Measurements from ENCODE around the gene ZNF211. TPM values are rescaled to one million over a fixed set of nuclear protein-coding genes. Genes with fewer than 3 reads are reported as not detected.

ZNF211 gene
- 12.5 TPM for total RNA-seq

DNA sequence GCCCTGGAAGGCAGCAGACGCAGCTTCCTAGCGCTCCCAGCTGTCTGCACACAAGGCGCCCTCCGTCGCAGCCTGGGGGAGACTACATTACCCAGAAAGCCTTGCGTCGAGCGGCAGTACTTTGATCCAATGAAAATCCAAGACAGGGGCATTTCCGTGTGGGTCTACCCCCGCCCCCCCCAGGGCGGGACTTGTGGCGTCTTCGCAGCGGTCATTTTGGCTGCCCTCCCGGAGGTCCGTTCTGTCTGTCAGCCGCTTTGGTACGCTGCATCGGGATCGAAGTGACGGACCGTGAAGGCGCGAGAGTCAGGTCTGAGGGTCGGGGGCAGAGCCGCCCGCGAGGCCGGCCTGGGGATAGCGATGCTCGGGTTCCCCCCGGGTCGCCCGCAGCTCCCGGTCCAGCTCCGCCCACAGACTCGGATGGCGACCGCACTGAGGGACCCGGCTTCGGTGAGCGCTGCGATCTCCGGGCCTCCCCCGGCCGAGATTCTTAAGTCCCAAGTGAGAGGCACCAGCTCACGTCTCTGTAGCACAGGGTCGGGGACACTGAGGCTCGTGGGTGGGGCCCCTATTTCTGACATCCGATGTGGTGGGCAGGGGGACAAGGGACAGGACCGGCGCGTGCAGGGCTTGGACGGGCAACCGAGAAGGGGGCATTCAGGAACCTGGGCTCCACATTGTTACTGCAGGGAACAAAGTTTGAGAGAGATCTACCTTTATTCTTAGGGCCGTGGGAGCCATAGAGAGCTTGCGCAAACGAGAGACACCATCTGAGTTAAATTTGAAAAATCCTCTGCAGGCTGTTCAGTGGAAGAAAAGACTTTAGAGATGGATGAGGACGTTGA is at the start of gene ZNF211:
Gene ZNF211 (plus strand): TSS at position 182 of the 845 bp plus-strand sequence. CDS start 179 bp downstream, at position 361.
- Histone ChIP-seq H3K4me1 (ENCODE audit: control insufficient read depth in 3 of 3, insufficient read depth in 3 of 3, low read length in 3 of 3) (peaks cover 13 to 16% (median 15%) of the 10 kb centered on the region in 3 donors), H3K27me3 (ENCODE audit: control insufficient read depth in 3 of 3, insufficient read depth in 3 of 3, low read length in 3 of 3) (no peaks in the 10 kb centered on the region), H3K9me3 (ENCODE audit: control insufficient read depth in 3 of 3, low read length in 3 of 3) (peaks cover 7 to 28% (median 10%) of the 10 kb centered on the region in 3 donors), H3K36me3 (ENCODE audit: control insufficient read depth in 3 of 3, insufficient read depth in 3 of 3, low read length in 3 of 3) (peaks cover 25 to 34% (median 29%) of the 10 kb centered on the region in 3 donors), H3K9ac (ENCODE audit: low read depth in 1 of 3, low read length in 3 of 3) (peak within 1 kb of the TSS; percentile 83 to 89 (median 87)), H3K4me3 (ENCODE audit: low read length in 3 of 3) (peak within 1 kb of the TSS; percentile 85 to 93 (median 90)), H3K27ac (ENCODE audit: low read depth, low read length) (peak within 1 kb of the TSS; percentile 68)

DNA sequence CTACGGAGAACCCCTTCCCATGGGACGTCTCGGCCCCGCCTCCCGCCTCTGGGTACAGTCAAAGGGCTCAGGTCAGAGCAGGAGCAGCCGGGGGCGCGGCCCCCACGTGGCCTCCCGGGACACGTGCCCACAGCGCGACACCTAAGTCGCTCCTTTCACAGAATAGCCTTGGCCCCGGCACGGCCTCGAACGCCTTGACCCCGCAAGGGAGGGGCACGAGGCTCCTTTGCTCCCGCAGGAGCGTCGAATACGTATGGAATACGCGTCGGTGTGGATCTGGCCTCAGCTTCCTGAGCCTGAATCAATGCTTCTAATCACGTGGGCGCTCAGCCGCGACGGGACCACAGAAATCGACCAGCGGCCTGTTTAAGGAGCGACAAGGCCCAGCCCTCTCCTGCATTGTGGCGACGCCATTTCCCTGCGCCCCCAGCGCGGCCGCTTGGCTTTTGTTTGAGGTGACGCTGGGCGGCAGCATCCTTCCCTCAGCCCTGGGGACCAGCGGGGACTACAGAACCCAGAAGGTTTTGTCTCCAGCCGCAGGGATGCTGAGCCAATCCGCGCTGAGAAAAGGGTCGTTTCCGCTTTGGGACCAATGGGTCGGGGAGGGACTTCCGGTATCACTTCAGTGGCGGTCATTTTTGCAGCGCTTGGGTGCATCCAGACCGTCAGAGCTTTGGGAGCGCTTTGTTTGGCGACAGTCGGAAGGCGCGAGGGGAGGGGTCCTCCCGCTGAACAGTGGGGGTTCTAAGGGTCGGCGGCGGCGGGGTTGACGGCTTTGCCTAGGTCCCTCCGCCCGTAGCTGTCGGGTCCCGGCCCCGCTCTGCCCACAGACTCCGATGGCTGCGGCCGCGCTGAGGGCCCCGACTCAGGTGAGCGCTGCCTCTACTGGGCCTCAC is 49.2 kb upstream of the ZNF211 start, which contains the start of gene ZIK1:
Gene ZIK1 (plus strand): TSS at position 625 of the 896 bp plus-strand sequence. CDS start 212 bp downstream, at position 837.
- Histone ChIP-seq H3K36me3 (ENCODE audit: control insufficient read depth in 3 of 3, insufficient read depth in 3 of 3, low read length in 3 of 3) (peaks cover 15 to 23% (median 17%) of the 10 kb centered on the region in 3 donors), H3K9me3 (ENCODE audit: control insufficient read depth in 3 of 3, low read length in 3 of 3) (peaks cover 6 to 21% (median 18%) of the 10 kb centered on the region in 3 donors), H3K27me3 (ENCODE audit: control insufficient read depth in 3 of 3, insufficient read depth in 3 of 3, low read length in 3 of 3) (no peaks in the 10 kb centered on the region), H3K27ac (ENCODE audit: low read depth, low read length) (peak within 1 kb of the TSS; percentile 38), H3K4me3 (ENCODE audit: low read length in 3 of 3) (peak within 1 kb of the TSS; percentile 82 to 95 (median 93)), H3K9ac (ENCODE audit: low read depth in 1 of 3, low read length in 3 of 3) (peak within 1 kb of the TSS; percentile 74 to 87 (median 82)), H3K4me1 (ENCODE audit: control insufficient read depth in 3 of 3, insufficient read depth in 3 of 3, low read length in 3 of 3) (peaks cover 13 to 22% (median 20%) of the 10 kb centered on the region in 3 donors)

DNA sequence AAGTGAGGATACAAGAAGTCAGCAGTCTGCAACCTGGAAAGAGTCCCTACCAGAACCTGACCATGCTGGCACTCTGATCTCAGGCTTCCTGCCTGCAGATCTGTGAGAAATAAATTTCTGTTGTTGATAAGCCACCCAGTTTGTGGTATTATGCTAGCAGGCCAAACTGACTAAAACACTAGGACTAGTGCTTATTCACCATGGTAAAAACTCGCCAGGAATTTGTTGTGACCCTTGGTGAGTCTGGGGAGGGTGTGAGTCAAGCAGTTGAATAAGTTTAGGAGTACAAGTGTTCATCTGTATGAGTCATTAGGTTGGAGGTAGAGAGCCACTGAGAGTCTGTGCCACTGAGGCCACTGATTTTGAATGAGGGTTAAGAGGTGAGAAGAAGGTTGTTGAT is 45.4 kb upstream of the ZNF211 start:
- Histone ChIP-seq H3K9me3 (ENCODE audit: control insufficient read depth in 3 of 3, low read length in 3 of 3) (peaks cover 23 to 56% (median 41%) of the 10 kb centered on the region in 3 donors), H3K4me3 (ENCODE audit: low read length in 3 of 3) (peak overlapping the region in 1 of 3 donors; percentile 41), H3K36me3 (ENCODE audit: control insufficient read depth in 3 of 3, insufficient read depth in 3 of 3, low read length in 3 of 3) (peaks cover 45 to 52% (median 45%) of the 10 kb centered on the region in 3 donors), H3K27me3 (ENCODE audit: control insufficient read depth in 3 of 3, insufficient read depth in 3 of 3, low read length in 3 of 3) (no peaks in the 10 kb centered on the region), H3K9ac (ENCODE audit: low read depth in 1 of 3, low read length in 3 of 3) (no peak overlapping the region), H3K4me1 (ENCODE audit: control insufficient read depth in 3 of 3, insufficient read depth in 3 of 3, low read length in 3 of 3) (peaks cover 13 to 22% (median 17%) of the 10 kb centered on the region in 3 donors), H3K27ac (ENCODE audit: low read depth, low read length) (no peak overlapping the region)

GRCh38 chr19:57599377-57599760 is 33.6 kb upstream of the ZNF211 start:
- no peak overlapping the region for H3K27ac ChIP-seq (ENCODE audit: low read depth, low read length)
- H3K9ac ChIP-seq (ENCODE audit: low read depth in 1 of 3, low read length in 3 of 3): peak overlapping the region in 1 of 3 donors; percentile 86
- H3K9me3 ChIP-seq (ENCODE audit: control insufficient read depth in 3 of 3, low read length in 3 of 3): peaks cover 0 to 10% (median 10%) of the 10 kb centered on the region in 3 donors

GRCh38 chr19:57599761-57600383 is 33.1 kb upstream of the ZNF211 start, which contains the start of gene ZNF530:
Gene ZNF530, plus strand, starts transcription at chr19:57599885. Its CDS starts 4,461 bp downstream, at chr19:57604346.
- Histone ChIP-seq H3K36me3 (ENCODE audit: control insufficient read depth in 3 of 3, insufficient read depth in 3 of 3, low read length in 3 of 3) (peaks cover 9 to 16% (median 13%) of the 10 kb centered on the region in 3 donors), H3K4me1 (ENCODE audit: control insufficient read depth in 3 of 3, insufficient read depth in 3 of 3, low read length in 3 of 3) (peaks cover 8 to 13% (median 9%) of the 10 kb centered on the region in 3 donors), H3K27ac (ENCODE audit: low read depth, low read length) (no peak within 1 kb of the TSS), H3K9ac (ENCODE audit: low read depth in 1 of 3, low read length in 3 of 3) (peak within 1 kb of the TSS; percentile 73 to 86 (median 80)), H3K27me3 (ENCODE audit: control insufficient read depth in 3 of 3, insufficient read depth in 3 of 3, low read length in 3 of 3) (no peaks in the 10 kb centered on the region), H3K4me3 (ENCODE audit: low read length in 3 of 3) (peak within 1 kb of the TSS; percentile 70 to 93 (median 86)), H3K9me3 (ENCODE audit: control insufficient read depth in 3 of 3, low read length in 3 of 3) (peaks cover 0 to 15% (median 12%) of the 10 kb centered on the region in 3 donors)

More at GRCh38 chr19:57599377-57599760, 33.6 kb upstream of the ZNF211 start:
- Histone ChIP-seq H3K4me1 (ENCODE audit: control insufficient read depth in 3 of 3, insufficient read depth in 3 of 3, low read length in 3 of 3) (peaks cover 8 to 13% (median 9%) of the 10 kb centered on the region in 3 donors), H3K27me3 (ENCODE audit: control insufficient read depth in 3 of 3, insufficient read depth in 3 of 3, low read length in 3 of 3) (no peaks in the 10 kb centered on the region), H3K4me3 (ENCODE audit: low read length in 3 of 3) (peak overlapping the region; percentile 70 to 93 (median 86)), H3K36me3 (ENCODE audit: control insufficient read depth in 3 of 3, insufficient read depth in 3 of 3, low read length in 3 of 3) (peaks cover 4 to 11% (median 8%) of the 10 kb centered on the region in 3 donors)

DNA sequence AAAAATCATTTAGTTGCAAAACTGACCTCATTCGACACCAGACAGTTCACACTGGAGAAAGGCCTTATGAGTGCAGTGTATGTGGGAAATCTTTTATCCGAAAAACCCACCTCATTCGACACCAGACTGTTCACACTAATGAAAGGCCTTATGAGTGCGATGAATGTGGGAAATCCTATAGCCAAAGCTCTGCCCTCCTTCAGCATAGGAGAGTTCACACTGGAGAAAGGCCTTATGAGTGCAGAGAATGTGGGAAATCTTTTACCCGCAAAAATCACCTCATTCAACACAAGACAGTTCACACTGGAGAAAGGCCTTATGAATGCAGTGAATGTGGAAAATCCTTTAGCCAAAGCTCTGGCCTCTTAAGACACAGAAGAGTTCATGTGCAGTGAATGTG is 26.0 kb upstream of the ZNF211 start:
- peaks cover 0 to 39% (median 12%) of the 10 kb centered on the region in 3 donors for H3K9me3 ChIP-seq (ENCODE audit: control insufficient read depth in 3 of 3, low read length in 3 of 3)
- no peaks in the 10 kb centered on the region for H3K27me3 ChIP-seq (ENCODE audit: control insufficient read depth in 3 of 3, insufficient read depth in 3 of 3, low read length in 3 of 3)
- H3K9ac ChIP-seq (ENCODE audit: low read depth in 1 of 3, low read length in 3 of 3): no peak overlapping the region
- peaks cover 26 to 37% (median 34%) of the 10 kb centered on the region in 3 donors for H3K36me3 ChIP-seq (ENCODE audit: control insufficient read depth in 3 of 3, insufficient read depth in 3 of 3, low read length in 3 of 3)
- no peak overlapping the region for H3K27ac ChIP-seq (ENCODE audit: low read depth, low read length)
- no peaks in the 10 kb centered on the region for H3K4me1 ChIP-seq (ENCODE audit: control insufficient read depth in 3 of 3, insufficient read depth in 3 of 3, low read length in 3 of 3)
- no peak overlapping the region for H3K4me3 ChIP-seq (ENCODE audit: low read length in 3 of 3)

DNA sequence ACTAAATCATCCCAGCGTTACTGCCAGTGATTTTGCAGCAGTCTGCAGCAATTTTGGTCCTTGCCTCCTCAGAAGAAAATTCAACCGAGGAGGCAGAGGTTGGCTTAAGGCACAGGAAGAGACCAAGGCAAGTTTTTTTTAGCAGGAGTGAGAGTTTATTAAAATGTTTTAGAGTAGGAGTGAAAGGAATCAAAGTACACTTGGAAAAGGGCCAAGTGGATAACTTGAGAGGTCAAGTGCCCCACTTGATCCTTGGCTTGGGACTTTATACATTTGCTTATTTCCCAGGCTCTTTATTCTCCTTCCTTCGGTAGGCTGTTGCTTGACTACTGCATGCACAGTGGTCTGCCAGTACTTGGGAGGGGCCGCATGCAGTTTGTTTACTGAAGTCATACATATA is 21.9 kb upstream of the ZNF211 start:
- no peak overlapping the region for H3K4me3 ChIP-seq (ENCODE audit: low read length in 3 of 3)
- H3K27ac ChIP-seq (ENCODE audit: low read depth, low read length): no peak overlapping the region
- peaks cover 6 to 16% (median 12%) of the 10 kb centered on the region in 3 donors for H3K4me1 ChIP-seq (ENCODE audit: control insufficient read depth in 3 of 3, insufficient read depth in 3 of 3, low read length in 3 of 3)
- H3K9me3 ChIP-seq (ENCODE audit: control insufficient read depth in 3 of 3, low read length in 3 of 3): peaks cover 10 to 25% (median 13%) of the 10 kb centered on the region in 3 donors
- H3K36me3 ChIP-seq (ENCODE audit: control insufficient read depth in 3 of 3, insufficient read depth in 3 of 3, low read length in 3 of 3): peaks cover 20 to 22% (median 21%) of the 10 kb centered on the region in 3 donors
- no peak overlapping the region for H3K9ac ChIP-seq (ENCODE audit: low read depth in 1 of 3, low read length in 3 of 3)
- no peaks in the 10 kb centered on the region for H3K27me3 ChIP-seq (ENCODE audit: control insufficient read depth in 3 of 3, insufficient read depth in 3 of 3, low read length in 3 of 3)

DNA sequence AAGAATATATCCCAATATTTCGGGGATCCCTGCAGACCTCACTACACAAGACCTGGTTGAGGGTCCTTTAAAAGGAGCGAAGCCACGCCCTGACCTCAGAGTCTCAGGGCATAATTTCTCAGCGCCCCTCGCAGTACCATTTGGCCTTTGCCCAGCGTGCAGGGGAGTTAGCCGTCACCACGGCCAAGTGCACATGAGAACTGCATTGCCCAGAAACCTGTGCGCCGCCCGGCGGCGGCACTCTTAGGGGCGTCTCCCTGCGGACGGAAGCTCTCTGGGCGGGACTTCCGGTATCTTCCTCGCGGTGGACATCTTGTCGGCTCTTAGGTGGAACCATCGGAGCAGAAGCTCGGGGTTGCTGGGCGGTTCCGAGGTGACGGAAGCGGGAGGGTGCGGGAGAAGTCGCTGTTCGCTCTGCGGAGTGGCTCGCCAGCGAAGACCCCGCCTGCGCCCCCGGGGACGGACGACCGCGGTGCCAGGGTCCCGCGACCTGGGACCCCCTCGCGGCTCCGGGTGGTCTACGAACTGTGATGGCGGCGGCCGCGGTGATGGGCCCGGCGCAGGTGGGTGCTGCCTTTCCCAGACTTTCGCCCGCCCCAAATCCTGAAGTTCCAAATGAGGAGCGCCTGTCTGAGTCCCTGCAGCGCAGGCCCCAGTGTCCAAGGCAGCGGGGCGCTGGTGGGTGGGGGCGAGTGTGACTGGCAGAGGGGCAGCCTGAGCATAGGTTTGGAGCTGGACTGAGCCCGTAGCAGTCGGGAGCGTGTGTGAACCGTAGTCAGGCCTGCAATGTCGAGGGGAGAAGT is 18.8 kb upstream of the ZNF211 start, which contains the start of gene ZNF134:
Gene ZNF134 (plus strand): TSS at position 302 of the 803 bp plus-strand sequence. CDS start 5,227 bp downstream, outside the sequence.
- peak within 1 kb of the TSS; percentile 90 to 99 (median 95) for H3K4me3 ChIP-seq (ENCODE audit: low read length in 3 of 3)
- H3K9ac ChIP-seq (ENCODE audit: low read depth in 1 of 3, low read length in 3 of 3): peak within 1 kb of the TSS; percentile 84 to 94 (median 88)
- H3K4me1 ChIP-seq (ENCODE audit: control insufficient read depth in 3 of 3, insufficient read depth in 3 of 3, low read length in 3 of 3): peaks cover 6 to 16% (median 12%) of the 10 kb centered on the region in 3 donors
- peaks cover 31 to 37% (median 37%) of the 10 kb centered on the region in 3 donors for H3K9me3 ChIP-seq (ENCODE audit: control insufficient read depth in 3 of 3, low read length in 3 of 3)
- H3K27me3 ChIP-seq (ENCODE audit: control insufficient read depth in 3 of 3, insufficient read depth in 3 of 3, low read length in 3 of 3): no peaks in the 10 kb centered on the region
- peak within 1 kb of the TSS; percentile 59 for H3K27ac ChIP-seq (ENCODE audit: low read depth, low read length)
- H3K36me3 ChIP-seq (ENCODE audit: control insufficient read depth in 3 of 3, insufficient read depth in 3 of 3, low read length in 3 of 3): peaks cover 38 to 42% (median 41%) of the 10 kb centered on the region in 3 donors

All from skeletal muscle tissue (tissue), 4 donors.